Suppressor macrophage treated with lipopolysaccharide for 4 hours (primary cell): Measurements from ENCODE around the gene GRK1.

Source experiments
- DNase-seq: peaks from one replicate; pipeline ENCODE4 v3.0.0-alpha.2; 2020

GRK1 gene

DNA sequence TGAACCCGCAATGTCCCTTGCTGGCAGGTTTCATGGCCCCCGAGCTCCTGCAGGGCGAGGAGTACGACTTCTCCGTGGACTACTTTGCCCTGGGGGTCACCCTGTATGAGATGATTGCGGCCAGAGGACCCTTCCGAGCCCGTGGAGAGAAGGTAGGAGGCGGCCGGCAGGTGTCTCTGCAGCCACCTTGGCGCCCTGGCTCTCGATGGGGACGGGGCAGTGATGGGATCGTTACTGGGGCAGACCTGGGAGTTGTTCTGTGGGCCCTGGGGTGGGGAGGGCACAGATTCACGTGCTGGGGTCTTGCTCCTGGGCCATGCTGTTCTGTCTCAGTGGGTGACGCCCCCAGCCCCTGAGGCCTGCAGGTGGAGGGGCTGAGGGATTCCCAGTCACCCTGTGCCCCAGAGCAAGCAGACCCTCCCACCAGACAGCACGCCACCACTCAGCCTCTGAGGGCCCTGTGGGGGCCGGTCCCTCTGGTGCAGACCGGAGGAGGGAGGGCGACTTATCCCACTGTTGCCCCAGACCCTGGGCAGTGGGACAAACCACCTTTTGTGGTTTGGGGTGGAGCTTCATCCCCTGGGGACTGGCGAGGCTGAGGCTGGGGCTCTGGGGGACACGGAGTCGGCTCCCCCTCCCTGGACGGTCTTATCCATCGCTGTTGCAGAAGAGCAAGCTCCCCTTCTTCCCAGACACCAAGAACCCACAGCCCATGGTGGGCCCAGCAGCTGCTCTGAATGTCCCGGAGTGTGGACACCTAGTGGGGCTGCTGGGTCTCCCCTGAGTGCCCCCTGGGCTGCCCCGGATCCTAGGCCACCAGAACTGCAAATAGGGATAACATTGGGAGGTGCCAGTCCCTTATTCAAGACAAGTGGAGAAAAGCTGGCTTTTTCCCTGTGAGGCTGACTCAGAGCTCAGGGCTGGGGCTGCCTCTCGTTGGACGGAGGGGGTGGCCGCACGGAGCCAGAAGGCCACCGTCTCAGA, 64.5 kb downstream of the GRK1 start:
- DNase-seq: no peak

DNA sequence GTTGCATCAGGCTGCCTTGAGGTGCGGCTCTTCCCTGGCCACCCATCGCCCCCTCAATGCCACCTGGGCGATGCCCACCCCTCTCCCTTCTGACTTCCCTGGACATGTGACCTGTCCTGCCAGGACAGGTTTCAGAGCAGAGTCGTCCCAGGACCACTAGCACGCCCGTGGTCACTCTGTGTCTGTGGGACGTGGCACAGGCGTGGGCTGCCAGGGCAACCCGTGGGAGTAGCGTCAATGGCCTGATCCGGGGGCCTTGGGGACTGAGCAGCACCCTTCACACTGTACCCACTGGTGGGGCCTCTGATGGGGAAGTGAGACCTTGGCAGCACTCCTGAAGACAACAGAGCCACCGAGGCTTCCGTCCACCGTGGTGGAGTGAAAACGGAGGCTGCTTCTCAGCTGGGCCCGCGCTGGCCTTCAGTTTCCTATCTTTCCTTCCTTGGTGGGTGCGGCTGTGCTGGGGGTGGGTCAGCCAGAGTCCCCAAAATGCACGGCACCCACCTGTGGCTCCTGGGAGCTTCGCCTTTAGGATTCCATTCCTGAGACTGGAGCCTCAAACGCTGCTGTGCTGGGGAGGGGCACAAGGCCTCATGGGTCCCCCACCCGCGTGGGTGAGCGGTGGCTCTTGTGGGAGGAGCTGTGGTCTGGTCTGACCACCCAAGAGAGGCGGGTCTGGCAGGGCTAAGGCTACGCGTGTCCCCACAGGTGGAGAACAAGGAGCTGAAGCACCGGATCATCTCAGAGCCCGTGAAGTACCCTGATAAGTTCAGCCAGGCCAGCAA, 65.3 kb downstream of the GRK1 start:
- no peak for DNase-seq

DNA sequence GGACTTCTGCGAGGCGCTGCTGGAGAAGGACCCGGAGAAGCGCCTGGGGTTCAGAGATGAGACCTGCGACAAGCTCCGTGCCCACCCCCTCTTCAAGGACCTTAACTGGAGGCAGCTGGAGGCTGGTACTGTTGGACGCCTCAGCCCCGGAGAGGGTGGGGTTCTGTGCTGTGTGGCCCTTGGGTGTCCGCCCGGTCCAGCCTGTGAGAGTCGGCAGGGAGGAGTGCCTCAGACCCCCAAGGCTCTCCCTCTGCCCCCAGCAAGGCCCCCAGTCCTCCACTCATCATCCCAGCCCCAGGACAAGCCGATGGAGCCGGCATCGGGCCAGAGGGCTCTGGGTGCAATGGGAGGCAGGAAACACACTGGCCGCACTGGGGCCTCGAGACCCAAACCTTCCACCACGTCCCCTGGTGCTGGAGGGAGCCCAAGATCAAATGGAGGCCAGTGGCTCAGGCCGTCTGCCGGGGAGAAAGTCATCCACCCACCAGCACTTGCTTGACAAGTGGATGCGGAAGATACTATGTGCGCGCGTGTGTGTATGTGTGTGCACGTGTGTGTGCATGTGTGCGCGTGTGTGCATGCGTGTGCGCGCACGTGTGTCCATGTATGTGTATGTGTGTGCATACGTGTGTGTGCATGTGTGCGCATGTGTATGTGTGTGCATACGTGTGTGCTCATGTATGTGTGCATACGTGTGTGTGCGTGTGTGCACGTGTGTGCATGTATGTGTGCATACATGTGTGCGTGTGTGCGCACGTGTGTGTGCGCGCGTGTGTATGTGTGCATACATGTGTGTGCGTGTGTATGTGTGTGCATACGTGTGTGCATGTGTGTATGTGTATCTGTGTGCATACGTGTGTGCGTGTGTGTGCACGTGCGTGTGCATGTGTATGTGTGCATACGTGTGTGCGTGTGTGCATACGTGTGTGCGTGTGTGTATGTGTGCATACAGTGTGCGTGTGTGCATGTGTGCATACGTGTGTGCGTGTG, 66.2 kb downstream of the GRK1 start:
- no peak for DNase-seq

DNA sequence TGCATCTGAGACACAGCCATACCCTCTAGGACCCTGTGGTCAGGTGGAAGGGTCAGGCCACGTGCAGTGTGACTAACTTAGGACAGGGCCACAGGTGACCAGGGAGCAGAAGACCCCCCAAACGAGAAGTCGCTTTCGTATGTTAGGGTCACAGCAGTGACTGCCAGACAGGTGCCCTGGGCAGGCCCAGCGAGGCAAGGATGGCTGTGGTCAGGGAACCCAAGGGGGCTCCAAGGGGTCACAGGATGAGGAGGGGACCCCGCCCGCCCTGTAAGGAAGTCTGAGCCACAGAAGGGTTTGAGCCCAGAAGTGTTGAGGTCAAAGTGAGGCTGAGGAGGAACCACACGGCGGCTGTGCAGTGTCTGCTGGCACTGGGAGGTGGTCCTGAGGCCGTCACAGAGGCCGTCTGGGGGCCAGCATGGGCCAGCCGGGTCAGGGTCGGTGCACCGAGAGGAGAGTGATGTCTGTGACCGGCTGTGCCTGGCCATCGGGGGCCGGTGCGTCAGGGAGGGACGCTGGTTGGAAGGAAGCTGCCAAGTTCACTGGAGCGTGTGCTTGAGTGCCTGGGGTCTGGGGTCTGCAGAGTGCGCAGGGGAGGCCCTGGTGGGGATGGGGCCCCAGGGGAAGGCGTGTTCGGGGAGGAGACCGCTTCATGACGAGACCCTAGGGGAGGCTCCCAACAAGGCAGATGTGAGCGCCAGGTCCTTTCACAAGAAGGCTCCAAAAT, 67.2 kb downstream of the GRK1 start:
- DNase-seq: no peak

DNA sequence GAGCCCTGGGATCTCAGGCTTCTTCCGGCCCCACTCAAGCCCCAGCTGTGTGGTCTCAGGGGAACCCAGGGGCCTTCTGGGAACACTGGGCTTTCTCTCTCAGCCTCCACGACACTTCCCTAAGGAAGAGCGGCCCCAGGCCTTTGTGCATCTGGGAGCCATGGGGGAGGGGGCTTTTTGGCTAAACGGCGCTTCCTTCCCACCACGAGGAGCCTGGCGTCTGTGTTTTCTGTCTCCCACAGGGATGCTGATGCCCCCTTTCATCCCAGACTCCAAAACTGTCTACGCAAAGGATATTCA, 67.8 kb downstream of the GRK1 start:
- DNase-seq: no peak

DNA sequence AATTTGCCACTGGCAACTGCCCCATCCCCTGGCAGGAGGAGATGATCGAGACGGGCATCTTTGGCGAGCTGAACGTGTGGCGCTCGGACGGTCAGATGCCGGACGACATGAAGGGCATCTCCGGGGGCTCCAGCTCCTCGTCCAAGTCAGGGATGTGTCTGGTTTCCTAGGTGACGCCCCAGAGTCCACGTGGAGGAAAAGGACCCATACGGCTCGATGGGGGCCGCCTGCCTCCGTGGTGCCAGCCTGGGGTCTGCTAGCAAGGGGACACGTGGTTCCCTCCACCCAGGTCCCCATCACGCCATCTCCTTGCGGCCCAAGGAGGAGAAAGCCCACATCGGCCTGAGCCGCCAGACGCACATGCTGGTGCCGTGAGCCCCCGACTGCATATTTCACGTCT, 68.2 kb downstream of the GRK1 start:
- DNase-seq: no peak

DNA sequence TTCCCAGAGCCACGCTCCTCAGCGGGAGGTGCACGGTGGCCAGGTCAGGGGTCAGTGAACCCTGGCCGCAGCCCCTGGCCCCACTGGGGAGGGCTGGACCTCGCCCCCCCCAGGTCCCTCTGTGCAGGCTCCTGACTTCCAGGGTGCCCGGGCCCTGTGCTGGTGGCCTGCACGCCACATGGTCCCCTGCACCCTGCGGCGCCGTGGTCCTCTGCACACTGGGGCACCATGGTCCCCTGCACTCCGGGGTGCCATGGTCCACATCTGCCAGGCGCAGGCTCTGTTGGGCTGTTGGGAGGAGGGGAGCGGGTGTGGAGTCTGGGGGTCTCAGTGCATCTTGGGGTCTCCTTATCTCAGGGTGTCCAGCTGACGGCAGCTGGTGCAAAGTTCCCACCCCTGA, 68.7 kb downstream of the GRK1 start:
- no peak for DNase-seq

DNA sequence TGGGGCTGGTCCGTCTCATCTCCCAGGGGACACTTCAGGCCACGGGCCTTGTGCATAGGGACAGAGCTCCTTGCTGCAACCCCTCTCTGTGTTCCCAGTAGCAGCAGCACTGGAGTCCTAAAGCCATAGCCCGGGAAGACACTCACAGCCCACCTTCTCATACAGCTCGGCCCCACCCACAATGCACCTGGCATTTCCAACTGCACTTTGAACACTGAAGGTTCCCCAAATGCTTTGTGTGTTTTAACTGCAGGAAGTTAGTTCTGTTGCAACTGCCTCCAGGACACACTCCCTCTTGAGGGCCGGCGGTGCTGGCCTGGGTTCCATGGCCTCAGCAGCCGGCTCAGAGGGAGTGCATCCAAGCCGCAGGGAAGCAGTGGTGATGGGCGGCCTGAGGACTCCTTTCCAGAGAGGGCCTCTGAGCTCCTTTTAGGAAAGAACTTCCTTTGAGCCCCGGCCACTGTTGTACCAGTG, 69.3 kb downstream of the GRK1 start:
- DNase-seq: no peak

DNA sequence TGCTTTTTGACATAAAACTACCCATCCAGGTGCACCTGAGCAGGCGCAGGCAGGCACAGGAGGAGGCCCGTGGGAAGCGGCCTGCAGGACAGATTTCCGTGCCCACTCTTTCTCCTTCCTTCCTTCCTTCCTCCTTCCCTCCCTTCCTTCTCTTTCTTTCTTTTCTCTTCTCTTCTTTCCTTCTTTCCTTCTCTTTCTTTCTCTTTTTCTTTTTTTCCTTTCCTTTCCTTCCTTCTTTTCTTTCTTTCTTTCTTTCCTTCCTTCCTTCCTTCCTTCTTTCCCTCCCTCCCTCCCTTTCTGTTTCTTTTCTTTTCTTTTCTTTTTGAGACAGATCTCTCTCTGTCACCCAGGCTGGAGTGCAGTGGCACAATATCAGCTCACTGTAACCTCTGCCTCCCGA, 70.8 kb downstream of the GRK1 start:
- DNase-seq: no peak

DNA sequence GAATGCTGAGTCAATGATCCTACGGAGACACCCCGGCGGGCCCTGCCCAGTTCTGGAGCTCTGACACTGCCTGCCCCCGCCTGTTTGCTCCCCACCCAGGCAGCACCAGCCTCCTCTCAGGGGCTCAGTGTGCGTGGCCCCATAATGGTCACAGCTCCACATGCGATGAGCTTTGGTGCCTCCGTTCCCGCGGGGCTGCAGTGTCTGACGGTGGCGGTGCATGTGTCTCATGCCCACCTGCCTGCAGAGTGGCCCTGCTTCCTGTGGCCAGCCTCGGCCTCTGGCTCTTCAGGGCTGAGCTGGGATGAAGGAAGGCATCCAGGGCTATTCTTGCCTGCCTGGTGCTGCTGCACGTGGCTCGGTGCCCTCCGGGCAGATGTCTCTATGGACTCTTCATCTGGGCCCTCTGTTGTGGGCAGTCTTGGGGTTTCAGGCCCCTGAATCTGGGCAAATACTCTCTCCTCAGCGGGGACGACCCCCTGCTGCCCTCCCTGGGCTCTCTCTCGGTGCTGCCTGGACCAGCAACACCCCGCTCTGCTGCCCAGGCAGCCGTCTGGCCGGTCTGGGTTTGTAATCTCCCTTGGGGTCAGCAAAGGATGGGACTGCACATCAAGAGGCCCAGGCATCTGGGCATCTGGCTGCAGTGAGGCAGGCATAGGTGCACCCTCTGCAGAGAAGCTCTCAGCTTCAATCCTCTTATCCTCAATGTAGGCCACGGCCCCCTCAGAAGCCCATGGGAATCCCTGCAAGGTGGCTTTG, 72.7 kb downstream of the GRK1 start:
- no peak for DNase-seq

DNA sequence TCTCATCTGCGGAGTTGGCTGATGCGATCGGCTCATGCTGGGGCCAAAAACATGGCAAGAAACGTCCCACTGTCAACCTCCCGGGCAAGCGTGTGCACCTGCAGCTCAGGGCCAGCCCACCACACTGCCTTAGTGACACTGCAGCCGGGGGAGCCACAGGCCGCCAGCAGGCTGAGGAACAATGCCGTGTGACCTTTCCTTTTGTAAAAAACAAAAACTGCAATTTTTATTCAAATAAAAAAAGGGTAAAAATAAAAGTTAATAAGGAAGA, 73.2 kb downstream of the GRK1 start:
- no peak for DNase-seq

DNA sequence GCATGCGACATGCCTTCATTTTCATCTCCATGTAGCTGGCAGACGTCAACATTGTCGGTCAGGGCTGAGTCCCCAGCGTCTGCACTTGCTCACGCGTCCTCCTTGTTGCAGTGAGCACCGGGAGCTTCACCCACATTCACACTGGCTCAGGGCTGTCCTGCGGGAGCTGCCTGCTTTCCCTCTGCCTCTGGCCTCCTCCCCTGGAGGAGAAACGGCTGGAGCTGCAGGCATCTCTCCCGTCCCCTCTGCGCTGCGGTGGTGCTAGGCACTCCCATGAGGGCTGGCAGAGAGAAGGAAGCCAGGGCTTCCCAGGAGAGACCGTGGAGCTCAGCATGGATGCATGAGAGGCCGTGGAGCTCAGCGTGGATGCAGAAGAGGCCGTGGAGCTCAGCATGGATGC, 73.6 kb downstream of the GRK1 start:
- DNase-seq: no peak

DNA sequence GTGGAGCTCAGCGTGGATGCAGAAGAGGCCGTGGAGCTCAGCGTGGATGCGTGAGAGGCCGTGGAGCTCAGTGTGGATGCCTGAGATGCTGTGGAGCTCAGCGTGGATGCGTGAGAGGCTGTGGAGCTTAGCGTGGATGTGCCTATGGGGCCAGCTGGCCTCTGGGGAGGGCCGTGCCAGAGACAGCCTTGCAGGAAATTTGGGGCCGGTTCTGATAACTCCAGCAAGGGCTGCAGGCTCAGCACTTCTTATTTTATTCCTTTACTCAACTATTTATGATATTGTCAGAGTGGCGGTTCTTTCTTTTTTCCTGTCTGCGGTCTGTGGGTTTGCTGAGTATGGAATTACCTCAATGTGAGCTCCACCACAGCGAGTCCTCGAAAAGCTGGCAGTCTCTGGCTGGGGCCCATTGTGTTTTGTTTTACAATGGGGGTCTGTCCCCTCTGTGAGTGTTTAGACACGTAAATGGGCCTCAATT, 74.2 kb downstream of the GRK1 start:
- DNase-seq: no peak

DNA sequence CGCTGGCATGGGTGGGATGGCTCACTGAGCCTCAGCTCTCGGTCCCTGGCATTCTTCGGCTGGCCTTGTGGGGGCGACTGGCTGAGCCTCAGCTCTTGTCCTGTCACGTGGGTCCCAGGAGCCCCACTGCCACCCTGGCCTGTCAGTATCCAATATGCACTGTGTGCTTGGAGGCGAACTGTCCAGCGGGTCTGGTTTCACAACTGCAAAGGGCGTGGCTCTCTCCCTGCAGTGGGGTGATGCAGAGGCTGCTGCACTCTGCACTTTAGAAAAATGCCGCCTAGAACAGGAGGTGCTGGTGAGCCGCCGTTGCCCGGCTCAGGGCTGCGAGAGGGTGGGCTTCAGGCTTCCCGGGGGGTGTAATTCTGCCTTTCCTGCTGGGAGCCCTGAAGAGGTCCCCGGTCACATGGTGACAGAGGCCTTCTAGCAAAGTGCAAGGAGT, 75.0 kb downstream of the GRK1 start:
- peak; percentile 71 for DNase-seq

DNA sequence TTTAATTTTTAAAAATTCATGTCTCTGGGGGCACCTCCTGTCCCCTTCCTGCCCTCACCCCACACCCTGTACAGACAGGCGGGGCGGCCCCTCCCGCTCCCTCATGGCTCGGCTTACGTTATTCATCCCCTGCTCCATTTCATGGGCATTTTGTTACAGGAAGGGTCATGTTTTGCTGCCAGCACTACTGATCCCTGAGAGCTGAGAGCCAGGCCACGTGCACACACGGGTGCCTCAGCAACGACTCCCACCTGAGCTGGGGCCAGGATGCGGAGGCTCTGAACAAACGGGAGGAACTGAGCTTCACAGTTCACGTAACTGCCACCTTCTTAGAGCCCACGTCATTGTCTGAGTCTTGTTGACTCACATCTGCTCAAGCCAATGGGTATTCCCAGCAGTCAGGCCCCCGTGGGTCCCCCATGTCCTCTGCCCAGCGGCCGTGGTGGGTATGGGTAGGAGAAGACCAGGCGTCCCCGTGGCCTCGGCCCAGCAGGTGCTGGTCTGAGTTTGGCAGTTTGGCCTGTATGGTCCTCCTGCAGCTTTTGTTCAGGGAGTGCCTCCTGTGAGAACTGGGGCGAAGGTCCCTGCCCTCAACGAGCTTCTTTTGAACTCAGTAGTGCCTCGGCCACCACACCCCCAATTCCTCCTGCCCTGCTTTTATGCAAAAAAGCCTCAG, 75.6 kb downstream of the GRK1 start:
- DNase-seq: no peak

DNA sequence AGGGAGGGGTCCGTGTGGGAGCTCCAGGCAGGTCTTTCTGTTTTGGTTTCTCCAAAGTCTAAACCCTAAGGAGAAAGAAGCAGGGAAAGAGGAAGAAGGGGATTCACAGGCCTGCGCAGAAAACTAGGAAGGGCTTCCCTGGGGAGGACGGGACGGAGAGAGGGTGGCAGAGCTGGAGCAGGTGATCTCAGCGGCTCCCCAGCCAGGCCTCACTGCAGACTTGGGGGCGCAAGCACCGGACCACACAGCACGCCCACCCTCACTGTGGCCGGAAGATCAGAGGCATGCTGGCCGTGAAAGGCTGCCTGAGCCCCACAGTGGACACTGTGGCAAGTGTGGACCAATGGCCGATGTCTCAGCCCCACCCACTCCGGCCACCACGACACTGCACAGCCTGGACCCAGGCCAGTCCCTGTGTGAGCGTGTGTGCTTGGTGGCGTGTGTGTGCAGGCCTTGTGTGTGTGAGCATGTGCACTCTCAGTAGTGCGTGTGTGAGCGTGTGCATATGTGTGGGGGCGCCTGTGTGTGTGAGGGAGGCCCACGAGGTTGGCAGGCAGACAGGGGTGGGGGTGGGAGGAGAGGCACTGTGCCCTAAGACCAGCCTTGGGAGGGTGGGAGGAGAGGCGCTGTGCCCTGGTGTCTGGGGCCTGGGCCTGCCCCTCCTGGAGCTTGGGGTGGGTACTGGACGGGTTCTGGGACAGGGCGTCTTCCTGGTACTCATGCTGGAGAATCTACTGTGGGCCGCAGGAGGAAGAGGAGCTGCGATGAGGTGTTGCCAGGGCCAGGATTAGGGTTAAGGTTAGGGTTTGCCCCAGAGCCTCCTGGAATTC, 76.6 kb downstream of the GRK1 start:
- DNase-seq: no peak

DNA sequence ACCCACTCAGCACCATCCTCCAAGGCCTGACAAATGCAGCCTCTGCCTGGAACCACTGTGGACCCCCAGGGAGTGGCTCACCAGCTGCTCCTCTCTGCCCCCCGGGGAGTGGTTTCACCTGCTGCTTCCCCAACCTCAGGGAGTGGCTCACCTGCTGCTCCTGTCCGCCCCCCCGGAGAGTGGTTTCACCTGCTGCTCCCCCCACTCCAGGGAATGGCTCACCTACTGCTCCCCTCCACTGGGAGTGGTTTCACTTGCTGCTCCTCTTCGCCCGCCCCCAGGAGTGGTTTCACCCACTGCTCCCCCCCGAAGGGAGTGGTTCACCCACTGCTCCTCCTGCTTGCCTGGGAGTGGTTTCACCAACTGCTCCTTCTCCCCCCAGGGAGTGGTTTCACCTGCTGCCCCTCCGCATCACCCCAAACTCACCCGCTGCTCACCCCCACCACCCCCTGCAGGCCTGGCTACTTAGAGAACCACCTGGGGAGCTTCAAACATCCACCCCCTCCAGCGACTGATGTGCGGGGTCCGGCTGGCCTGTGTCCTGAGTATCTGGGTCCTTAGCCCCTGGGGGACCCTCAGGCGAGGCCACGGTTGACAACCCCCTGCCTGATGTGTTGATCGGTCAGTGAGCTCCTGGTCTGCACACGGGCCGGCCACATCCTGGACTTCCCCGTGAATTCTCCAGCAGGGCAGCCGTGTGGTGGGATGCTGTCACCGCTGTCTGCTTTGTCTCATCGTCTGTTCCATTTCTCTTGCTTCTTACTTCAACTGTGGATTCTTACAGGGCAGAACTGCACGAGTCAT, 77.4 kb downstream of the GRK1 start:
- DNase-seq: no peak

DNA sequence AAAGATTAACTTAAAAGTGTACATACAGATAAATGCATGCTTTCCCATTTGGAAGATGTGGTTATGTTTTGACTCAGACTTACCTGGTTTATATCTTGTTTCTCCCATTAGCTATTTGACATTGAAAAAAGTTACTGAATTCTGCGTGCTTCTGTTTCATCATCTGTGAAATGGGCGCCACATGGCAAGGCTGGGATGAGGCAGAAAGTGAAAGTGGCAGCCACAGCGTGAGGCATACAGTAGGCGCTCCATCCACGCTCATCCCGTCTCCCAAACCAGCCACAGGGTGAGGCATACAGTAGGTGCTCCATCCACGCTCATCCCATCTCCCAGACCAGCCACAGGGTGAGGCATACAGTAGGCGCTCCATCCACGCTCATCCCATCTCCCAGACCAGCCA, 78.0 kb downstream of the GRK1 start:
- no peak for DNase-seq
